ENCODE measurements around the gene IL21. TPM values are rescaled to one million over a fixed set of nuclear protein-coding genes. Genes with fewer than 3 reads are reported as not detected.
"Not testable (repeated sequence)": the region's sequence is repeated elsewhere in the genome, so short reads cannot be mapped to it uniquely, and the experiment has no call there.

The IL21 gene
- total RNA-seq, 4 donors from 2014 or later: not detected

- intact Hi-C loops (cut with DNase I): no loop called here
- peak; percentile 18 to 30 for DNase-seq
- no peaks in the 10 kb centered on the region for H3K9me3 ChIP-seq
- no peak overlapping the region for H3K4me3 ChIP-seq (replicated peaks in 1 of 3)
- TF ChIP-seq POLR2A (IDR thresholded peaks at IDR 0.05) (no peak), CTCF (IDR thresholded peaks at IDR 0.05) (peak; percentile 28 to 73 (median 41))
- H3K27me3 ChIP-seq: no peaks in the 10 kb centered on the region
- H3K36me3 ChIP-seq: no peaks in the 10 kb centered on the region
- no peaks in the 10 kb centered on the region for H3K4me1 ChIP-seq
- H3K27ac ChIP-seq: no peak overlapping the region
- WGBS, 2 donors: 57% methylated on average over 9 of the region's 9 CpGs
These were observed 42.8 kb downstream of the IL21 start for GRCh38 chr4:122577808-122578781.

GRCh38 chr4:122577189-122577553 lies 43.7 kb downstream of the IL21 start:
- TF ChIP-seq CTCF (IDR thresholded peaks at IDR 0.05): no peak
- TF ChIP-seq POLR2A (IDR thresholded peaks at IDR 0.05): no peak
- Histone ChIP-seq H3K36me3 (no peaks in the 10 kb centered on the region), H3K27me3 (no peaks in the 10 kb centered on the region), H3K4me3 (replicated peaks in 1 of 3) (no peak overlapping the region), H3K27ac (no peak overlapping the region), H3K9me3 (no peaks in the 10 kb centered on the region), H3K4me1 (no peaks in the 10 kb centered on the region)
- intact Hi-C loops (cut with DNase I): no loop called here
- DNase-seq: no peak
- 59 to 70% methylated on average over 2 of the region's 2 CpGs for WGBS, 2 donors

- Histone ChIP-seq H3K36me3 (no peaks in the 10 kb centered on the region), H3K4me1 (no peaks in the 10 kb centered on the region), H3K4me3 (replicated peaks in 1 of 3) (no peak overlapping the region), H3K9me3 (no peaks in the 10 kb centered on the region), H3K27ac (no peak overlapping the region), H3K27me3 (no peaks in the 10 kb centered on the region)
- no peak for DNase-seq
- intact Hi-C loops (cut with DNase I): no loop called here
- 64 to 71% methylated on average over 5 of the region's 5 CpGs for WGBS, 2 donors
- TF ChIP-seq POLR2A (IDR thresholded peaks at IDR 0.05) (no peak), CTCF (IDR thresholded peaks at IDR 0.05) (peak in 2 of 6 experiments; percentile 25 to 26)
These were observed 44.3 kb downstream of the IL21 start for GRCh38 chr4:122576261-122577188.

- DNase-seq; H3K27ac ChIP-seq; H3K9me3 ChIP-seq; H3K4me1 ChIP-seq; H3K27me3 ChIP-seq; intact Hi-C loops (cut with DNase I); H3K36me3 ChIP-seq; H3K4me3 ChIP-seq (replicated peaks in 1 of 3): not testable (repeated sequence)
- 97% methylated on average over 6 to 10 of the region's 10 CpGs for WGBS, 2 donors
These were observed 46.5 kb downstream of the IL21 start for GRCh38 chr4:122574347-122574746.

GRCh38 chr4:122562449-122562848 lies 58.4 kb downstream of the IL21 start:
- intact Hi-C loops (cut with DNase I): no loop called here
- Histone ChIP-seq H3K27me3 (no peaks in the 10 kb centered on the region), H3K9me3 (no peaks in the 10 kb centered on the region), H3K4me3 (replicated peaks in 1 of 3) (no peak overlapping the region), H3K27ac (no peak overlapping the region), H3K4me1 (no peaks in the 10 kb centered on the region), H3K36me3 (no peaks in the 10 kb centered on the region)
- 55 to 71% methylated on average over 2 of the region's 2 CpGs for WGBS, 2 donors
- TF ChIP-seq CTCF (IDR thresholded peaks at IDR 0.05): no peak
- no peak for TF ChIP-seq POLR2A (IDR thresholded peaks at IDR 0.05)
- DNase-seq: no peak

Other genes starting within 250 kb of the IL21 start
- gene ADAD1, start 242.1 kb downstream of the IL21 start, total RNA-seq: under 1 TPM in 2 of 4 donors, not detected in 2; 0.45 to 0.54 TPM
- gene IL2, start 164.3 kb downstream of the IL21 start, total RNA-seq: not detected
- 10 to 100 TPM; 10.3 to 15.2 (median 12.3) TPM for gene BBS12, start 111.6 kb upstream of the IL21 start, total RNA-seq
- 1 to 10 TPM; 3.0 to 8.9 (median 3.5) TPM for gene FGF2, start 205.8 kb upstream of the IL21 start, total RNA-seq